A549 (cell line): Measurements from ENCODE around the gene SUSD3. TPM values are rescaled to one million over a fixed set of nuclear protein-coding genes. Genes with fewer than 3 reads are reported as not detected.

Source experiments
- ATAC-seq, 2 experiments: fragments of 200-7000 bp in 1 of 2; fragments of >200 bp in 1 of 2; cut with Nextera tagmentation in 1 of 2; cut with Tn5 transposase in 1 of 2; 3 replicates each; pipeline versions ENCODE4 v1.8.0 to v1.9.1; 2018 to 2020; ENCODE audit warnings: mild to moderate bottlenecking in 1 of 2, moderate library complexity in 1 of 2
- CTCF ChIA-PET: fragments of 300-600 bp; sonication (Branson Sonifier 250); formaldehyde crosslinking; extraction: SDS; loops from one replicate; lab custom pipeline; 2021; ENCODE audit warnings: antibody characterized with exemption, inconsistent platforms; lab: Yijun Ruan, JAX
- POLR2A ChIA-PET: fragments of 350-600 bp; formaldehyde crosslinking; extraction: SDS; loops from one replicate; lab custom pipeline; 2021; ENCODE audit warnings: antibody characterized with exemption, inconsistent platforms; lab: Yijun Ruan, JAX
- DNase-seq, 2 experiments: peaks; one replicate each; pipeline versions ENCODE4 v3.0.0 to v3.0.0-alpha.2; 2011 to 2016; ENCODE audit warnings: low read depth in 1 of 2, low spot score in 1 of 2
- FAIRE-seq: peaks from 2 replicates; lab custom pipeline; 2011; peaks lifted over from hg19 to GRCh38; lab: Jason Lieb, UNC
- H3K27ac ChIP-seq, 2 experiments: fragments of >200 bp; sonication (Bioruptor Twin); formaldehyde crosslinking; 3 replicates each; pipeline ENCODE4 v1.5.1; 2016 to 2017
- H3K4me1 ChIP-seq: fragments of >200 bp; sonication (Bioruptor Twin); formaldehyde crosslinking; 3 replicates; pipeline ENCODE4 v1.6.1; 2016
- H3K4me2 ChIP-seq: fragments of >200 bp; sonication (Bioruptor Twin); formaldehyde crosslinking; 3 replicates; pipeline ENCODE4 v1.6.1; 2016
- H3K4me3 ChIP-seq: fragments of >200 bp; sonication (Bioruptor Twin); formaldehyde crosslinking; 3 replicates; pipeline ENCODE4 v1.5.1; 2016
- H3K9me3 ChIP-seq: fragments of >200 bp; sonication (Bioruptor Twin); formaldehyde crosslinking; 3 replicates; pipeline ENCODE4 v1.6.1; 2016
- BCL3 ChIP-seq: fragments of >200 bp; sonication (Bioruptor Twin); formaldehyde crosslinking; IDR thresholded peaks from 3 replicates; pipeline ENCODE4 v1.6.1; 2016
- CBX2 ChIP-seq: fragments of 200-600 bp; sonication (generic); IDR thresholded peaks from 2 replicates; pipeline ENCODE4 v1.6.1; 2016; ENCODE audit warnings: low read depth, mild to moderate bottlenecking, borderline replicate concordance
- CHD2 ChIP-seq: fragments of 150-350 bp; IDR thresholded peaks from 2 replicates; pipeline ENCODE4 v1.6.1; 2014; ENCODE audit warnings: low read length; ENCODE audit not compliant: partially characterized antibody
- CHD4 ChIP-seq: fragments of 200-600 bp; sonication (generic); IDR thresholded peaks from 2 replicates; pipeline ENCODE4 v1.6.1; 2016; ENCODE audit warnings: antibody characterized with exemption, mild to moderate bottlenecking, borderline replicate concordance
- E2F6 ChIP-seq: IDR thresholded peaks from 2 replicates; pipeline ENCODE4 v1.6.1; 2012; ENCODE audit warnings: low read depth, borderline replicate concordance
- EHF ChIP-seq: fragments of 250-450 bp; sonication (Bioruptor Pico); IDR thresholded peaks from 2 replicates; pipeline ENCODE4 v1.5.0; 2020; ENCODE audit warnings: mild to moderate bottlenecking
- ESRRA ChIP-seq: fragments of 150-350 bp; IDR thresholded peaks from 2 replicates; pipeline ENCODE4 v1.6.1; 2014; ENCODE audit warnings: mild to moderate bottlenecking, low read length, borderline replicate concordance
- FOXS1 ChIP-seq: fragments of 250-450 bp; sonication (Bioruptor Pico); IDR thresholded peaks from 2 replicates; pipeline ENCODE4 v1.5.0; 2020; ENCODE audit warnings: mild to moderate bottlenecking, moderate library complexity
- HOXB5 ChIP-seq: fragments of 250-450 bp; sonication (Bioruptor Pico); IDR thresholded peaks from 2 replicates; pipeline ENCODE4 v1.5.0; 2020; ENCODE audit warnings: mild to moderate bottlenecking, moderate library complexity
- MAFK ChIP-seq: fragments of 450-650 bp; IDR thresholded peaks from 2 replicates; pipeline ENCODE4 v1.6.1; 2014; ENCODE audit not compliant: partially characterized antibody
- MAZ ChIP-seq: fragments of 150-350 bp; IDR thresholded peaks from 2 replicates; pipeline ENCODE4 v1.6.1; 2014; ENCODE audit warnings: antibody characterized with exemption, low read depth, low read length, borderline replicate concordance
- SREBF2 ChIP-seq: fragments of 450-650 bp; IDR thresholded peaks from 2 replicates; pipeline ENCODE4 v1.6.1; 2014; ENCODE audit warnings: mild to moderate bottlenecking, moderate library complexity
- TP53 ChIP-seq: fragments of 250-450 bp; sonication (Bioruptor Pico); IDR thresholded peaks from 2 replicates; pipeline ENCODE4 v1.5.0; 2021; ENCODE audit warnings: mild to moderate bottlenecking, moderate library complexity
- USF2 ChIP-seq: fragments of 450-650 bp; IDR thresholded peaks from 2 replicates; pipeline ENCODE4 v1.6.1; 2014; ENCODE audit warnings: antibody characterized with exemption
- ZNF302 ChIP-seq: fragments of 250-450 bp; sonication (Bioruptor Pico); IDR thresholded peaks from 2 replicates; pipeline ENCODE4 v1.9.0; 2021; ENCODE audit warnings: inconsistent platforms, mild to moderate bottlenecking, moderate library complexity
- WGBS: methylation state at CpG from one replicate; pipeline ENCODE4 v1.1.6; 2017; ENCODE audit errors: missing lambda C conversion rate; 5-methylcytosine and 5-hydroxymethylcytosine counted together
- polyA plus RNA-seq, 4 experiments: library from polyadenylated mRNA; depleted of rRNA in 3 of 4; stranded (reverse); fragments of >200 nt; fragmentation: RNase III in 1 of 4; extraction: RNeasy Plus Mini Kit Qiagen cat#74134 plus additional on column Dnase treatment in 1 of 4; gene quantifications; 2 replicates in 3 of 4; 3 replicates in 1 of 4; pipeline ENCODE4 v1.2.3, GENCODE V29; 2011 to 2017
- TF ChIP-seq, protein P1 (sequence below): fragments of >200 bp; sonication (Bioruptor Twin); formaldehyde crosslinking; IDR thresholded peaks from 3 replicates; pipeline ENCODE4 v1.5.1; 2016
- TF ChIP-seq, protein P2 (sequence below): fragments of 250-450 bp; sonication (Bioruptor Pico); IDR thresholded peaks from 2 replicates; pipeline ENCODE4 v1.5.0; 2020; ENCODE audit warnings: low read depth, mild to moderate bottlenecking, moderate library complexity
- TF ChIP-seq, protein P3 (sequence below): IDR thresholded peaks from 2 replicates; pipeline ENCODE4 v1.6.1; 2012

The SUSD3 gene
- polyA plus RNA-seq, 2 of the 4 experiments (the other 2 are of a cell fraction), result 0.27 to 0.34 TPM

DNA sequence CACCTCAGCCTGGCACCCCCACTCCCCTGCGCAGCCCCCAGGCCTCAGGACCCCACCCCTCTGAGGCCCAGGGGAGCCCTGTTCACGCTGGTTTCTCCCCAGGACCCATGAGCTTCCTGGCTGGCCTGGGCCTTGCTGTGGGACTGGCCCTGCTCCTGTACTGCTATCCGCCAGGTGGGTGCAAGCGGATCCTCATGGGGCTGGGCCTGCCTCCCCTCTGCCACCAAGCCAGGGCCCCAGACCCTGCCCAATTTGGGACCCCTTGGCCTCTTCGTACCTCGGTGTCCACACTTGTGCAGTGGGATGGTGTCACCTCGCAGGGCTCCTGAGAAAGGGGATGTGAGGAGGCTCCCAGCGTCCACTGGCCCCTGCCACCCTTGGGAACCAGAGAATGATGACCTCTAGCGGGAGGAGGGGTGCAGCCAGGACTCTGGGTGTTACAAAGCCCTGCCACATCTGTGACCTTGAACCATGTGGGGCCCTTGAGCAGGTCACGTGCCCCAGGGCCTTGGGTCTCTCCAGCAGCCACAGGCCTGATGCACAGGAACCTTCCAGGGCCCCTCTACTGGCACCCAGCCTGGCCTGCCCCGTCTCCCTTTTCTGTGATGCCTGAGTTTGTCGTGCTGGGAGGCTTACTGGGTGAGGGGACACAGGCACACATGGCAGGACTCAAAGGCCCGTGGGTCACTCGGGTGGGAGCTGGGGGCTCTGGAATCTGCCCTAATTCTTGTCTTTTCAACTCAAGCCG, 53.8 kb downstream of the SUSD3 start:
- FAIRE-seq, result no peak
- no peak for DNase-seq
- TF ChIP-seq, protein P1, sequence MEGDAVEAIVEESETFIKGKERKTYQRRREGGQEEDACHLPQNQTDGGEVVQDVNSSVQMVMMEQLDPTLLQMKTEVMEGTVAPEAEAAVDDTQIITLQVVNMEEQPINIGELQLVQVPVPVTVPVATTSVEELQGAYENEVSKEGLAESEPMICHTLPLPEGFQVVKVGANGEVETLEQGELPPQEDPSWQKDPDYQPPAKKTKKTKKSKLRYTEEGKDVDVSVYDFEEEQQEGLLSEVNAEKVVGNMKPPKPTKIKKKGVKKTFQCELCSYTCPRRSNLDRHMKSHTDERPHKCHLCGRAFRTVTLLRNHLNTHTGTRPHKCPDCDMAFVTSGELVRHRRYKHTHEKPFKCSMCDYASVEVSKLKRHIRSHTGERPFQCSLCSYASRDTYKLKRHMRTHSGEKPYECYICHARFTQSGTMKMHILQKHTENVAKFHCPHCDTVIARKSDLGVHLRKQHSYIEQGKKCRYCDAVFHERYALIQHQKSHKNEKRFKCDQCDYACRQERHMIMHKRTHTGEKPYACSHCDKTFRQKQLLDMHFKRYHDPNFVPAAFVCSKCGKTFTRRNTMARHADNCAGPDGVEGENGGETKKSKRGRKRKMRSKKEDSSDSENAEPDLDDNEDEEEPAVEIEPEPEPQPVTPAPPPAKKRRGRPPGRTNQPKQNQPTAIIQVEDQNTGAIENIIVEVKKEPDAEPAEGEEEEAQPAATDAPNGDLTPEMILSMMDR, result no peak
- TF ChIP-seq MAZ (no peak), TP53 (CRISPR knock-in tag) (no peak), BCL3 (no peak), USF2 (no peak), EHF (CRISPR knock-in tag) (no peak), CBX2 (no peak), HOXB5 (CRISPR knock-in tag) (no peak)
- no peak for ATAC-seq
- H3K4me2 ChIP-seq, result no peak overlapping the region
- peaks cover 54% of the 10 kb centered on the region for H3K4me1 ChIP-seq
- peak overlapping the region in 1 of 2 experiments; percentile 81; a peak in 5 of 6 replicates for H3K27ac ChIP-seq
- 94% methylated on average over 7 of the region's 15 CpGs for WGBS
- no peaks in the 10 kb centered on the region for H3K9me3 ChIP-seq
- CTCF ChIA-PET, result interaction anchor here (0.7 to 9.9 kb wide), 7 partner anchors 6 to 191 kb away, joined by 3 to 109 read pairs (median 5); partner anchors contain the start of gene NINJ1
- no peak overlapping the region for H3K4me3 ChIP-seq
- POLR2A ChIA-PET, result interaction anchor here (1.0 kb wide), 1 partner anchor 17 kb away, joined by 4 read pairs; no protein-coding TSS in a partner anchor

- no peak for ATAC-seq
- peak overlapping the region; percentile 78 to 81 for H3K27ac ChIP-seq
- no peak for FAIRE-seq
- DNase-seq, result no peak
- ChIA-PET POLR2A (interaction anchor here (1.0 kb wide), 1 partner anchor 17 kb away, joined by 4 read pairs; no protein-coding TSS in a partner anchor), CTCF (interaction anchor here (0.8 to 3.9 kb wide), 7 partner anchors 8 to 190 kb away, joined by 3 to 24 read pairs (median 4); partner anchors contain the start of gene NINJ1)
- H3K9me3 ChIP-seq, result no peaks in the 10 kb centered on the region
- H3K4me3 ChIP-seq, result no peak overlapping the region
- WGBS, result 76% methylated on average over 13 of the region's 13 CpGs
- TF ChIP-seq USF2 (no peak), SREBF2 (no peak), MAZ (no peak), CHD2 (no peak), CHD4 (no peak), ZNF302 (CRISPR knock-in tag) (no peak), EHF (CRISPR knock-in tag) (no peak), E2F6 (no peak), MAFK (no peak), HOXB5 (CRISPR knock-in tag) (no peak), FOXS1 (CRISPR knock-in tag) (no peak), ESRRA (no peak)
- TF ChIP-seq, protein P2, sequence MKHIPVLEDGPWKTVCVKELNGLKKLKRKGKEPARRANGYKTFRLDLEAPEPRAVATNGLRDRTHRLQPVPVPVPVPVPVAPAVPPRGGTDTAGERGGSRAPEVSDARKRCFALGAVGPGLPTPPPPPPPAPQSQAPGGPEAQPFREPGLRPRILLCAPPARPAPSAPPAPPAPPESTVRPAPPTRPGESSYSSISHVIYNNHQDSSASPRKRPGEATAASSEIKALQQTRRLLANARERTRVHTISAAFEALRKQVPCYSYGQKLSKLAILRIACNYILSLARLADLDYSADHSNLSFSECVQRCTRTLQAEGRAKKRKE (CRISPR knock-in tag), result no peak
- TF ChIP-seq, protein P3, sequence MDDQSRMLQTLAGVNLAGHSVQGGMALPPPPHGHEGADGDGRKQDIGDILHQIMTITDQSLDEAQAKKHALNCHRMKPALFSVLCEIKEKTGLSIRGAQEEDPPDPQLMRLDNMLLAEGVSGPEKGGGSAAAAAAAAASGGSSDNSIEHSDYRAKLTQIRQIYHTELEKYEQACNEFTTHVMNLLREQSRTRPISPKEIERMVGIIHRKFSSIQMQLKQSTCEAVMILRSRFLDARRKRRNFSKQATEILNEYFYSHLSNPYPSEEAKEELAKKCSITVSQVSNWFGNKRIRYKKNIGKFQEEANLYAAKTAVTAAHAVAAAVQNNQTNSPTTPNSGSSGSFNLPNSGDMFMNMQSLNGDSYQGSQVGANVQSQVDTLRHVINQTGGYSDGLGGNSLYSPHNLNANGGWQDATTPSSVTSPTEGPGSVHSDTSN, result no peak
- peaks cover 54% of the 10 kb centered on the region for H3K4me1 ChIP-seq
- peak overlapping the region; percentile 39; the same call in 1 of the 3 replicates for H3K4me2 ChIP-seq
Measured at GRCh38 chr9:93112864-93113389, 54.4 kb downstream of the SUSD3 start.
